ENCODE data around the gene GLIS2. TPM values are rescaled to one million over a fixed set of nuclear protein-coding genes. Genes with fewer than 3 reads are reported as not detected.

GLIS2 gene
- total RNA-seq, 1 experiment from 2014 or later = 2.1 TPM

GRCh38 chr16:4382795-4383357, 67.0 kb downstream of the GLIS2 start:
- Histone ChIP-seq H4K20me1 (ENCODE audit: low read length) (no peaks in the 10 kb centered on the region), H3K4me1 (ENCODE audit: insufficient read depth, low read length) (no peaks in the 10 kb centered on the region), H3K27me3 (ENCODE audit: low read length) (no peaks in the 10 kb centered on the region), H3K9ac (ENCODE audit: low read length) (no peak overlapping the region), H2AFZ (ENCODE audit: low read length) (no peak overlapping the region), H3K79me2 (ENCODE audit: low read length) (no peaks in the 10 kb centered on the region), H3K9me3 (ENCODE audit: low read length) (no peaks in the 10 kb centered on the region), H3K4me2 (ENCODE audit: low read length) (no peak overlapping the region), H3F3A (ENCODE audit: low read length, unreplicated experiment) (no peaks in the 10 kb centered on the region), H3K4me3 (ENCODE audit: low read length) (no peak overlapping the region), H3K36me3 (ENCODE audit: low read depth, low read length) (no peaks in the 10 kb centered on the region), H3K9me2 (replicated peaks; ENCODE audit: low read length) (no peaks in the 10 kb centered on the region), H3K27ac (ENCODE audit: low read length) (no peak overlapping the region)
- ATAC-seq (no peak), DNase-seq (no peak)
- ChIA-PET POLR2A (ENCODE audit: unreplicated experiment) (no interaction called here), CTCF (no interaction called here)
- intact Hi-C loops (cut with micrococcal nuclease) = no loop called here
- no TSS peak for BruUV-seq (replicated peaks)
- TF ChIP-seq CTCF (conservative IDR thresholded peaks at IDR 0.05; ENCODE audit: low read depth, low read length) = no peak
- TF ChIP-seq EZH2phosphoT487 (IDR thresholded peaks at IDR 0.05; ENCODE audit: borderline replicate concordance, low read length) = no peak
- TF ChIP-seq EZH2 (IDR thresholded peaks at IDR 0.05; ENCODE audit: low read length, unreplicated experiment) = no peak

GRCh38 chr16:4383591-4384444, 68.0 kb downstream of the GLIS2 start:
- no peak for TF ChIP-seq CTCF (conservative IDR thresholded peaks at IDR 0.05; ENCODE audit: low read depth, low read length)
- no peak for TF ChIP-seq EZH2 (IDR thresholded peaks at IDR 0.05; ENCODE audit: low read length, unreplicated experiment)
- BruUV-seq (replicated peaks) = no TSS peak
- Histone ChIP-seq H3K9me3 (ENCODE audit: low read length) (no peaks in the 10 kb centered on the region), H3K27me3 (ENCODE audit: low read length) (no peaks in the 10 kb centered on the region), H4K20me1 (ENCODE audit: low read length) (no peaks in the 10 kb centered on the region), H3K79me2 (ENCODE audit: low read length) (no peaks in the 10 kb centered on the region), H3F3A (ENCODE audit: low read length, unreplicated experiment) (no peaks in the 10 kb centered on the region), H3K4me1 (ENCODE audit: insufficient read depth, low read length) (no peaks in the 10 kb centered on the region), H3K36me3 (ENCODE audit: low read depth, low read length) (no peaks in the 10 kb centered on the region), H3K9ac (ENCODE audit: low read length) (no peak overlapping the region), H3K4me2 (ENCODE audit: low read length) (no peak overlapping the region), H3K27ac (ENCODE audit: low read length) (no peak overlapping the region), H3K9me2 (replicated peaks; ENCODE audit: low read length) (no peaks in the 10 kb centered on the region), H3K4me3 (ENCODE audit: low read length) (no peak overlapping the region), H2AFZ (ENCODE audit: low read length) (no peak overlapping the region)
- ATAC-seq = no peak
- ChIA-PET CTCF (no interaction called here), POLR2A (ENCODE audit: unreplicated experiment) (no interaction called here)
- intact Hi-C loops (cut with micrococcal nuclease) = no loop called here
- DNase-seq = no peak

DNA sequence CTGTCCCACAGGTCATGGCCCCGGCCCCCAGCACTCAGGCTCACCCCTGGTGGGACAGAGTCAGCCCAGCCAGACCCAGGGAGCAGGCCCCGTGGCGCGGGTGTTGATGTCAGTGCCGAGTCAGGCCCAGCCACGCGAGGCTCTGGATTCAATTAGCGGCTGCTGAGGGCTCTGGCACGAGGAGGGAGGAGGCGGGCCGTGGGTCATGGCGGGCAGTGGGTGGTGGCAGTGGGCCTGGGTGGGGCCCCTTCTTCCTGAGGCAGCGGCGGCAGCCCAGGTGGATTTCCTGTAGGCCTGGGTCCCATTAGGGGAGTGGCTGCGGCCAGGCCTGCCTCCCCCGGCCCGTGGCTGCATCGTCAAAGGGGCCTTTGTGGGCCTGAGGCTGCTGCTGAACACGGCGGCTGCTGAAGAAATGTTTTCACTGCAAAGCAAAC, 68.7 kb downstream of the GLIS2 start:
- Histone ChIP-seq H3K4me2 (ENCODE audit: low read length) (no peak overlapping the region), H3K36me3 (ENCODE audit: low read depth, low read length) (no peaks in the 10 kb centered on the region), H3K27me3 (ENCODE audit: low read length) (no peaks in the 10 kb centered on the region), H3K4me1 (ENCODE audit: insufficient read depth, low read length) (no peaks in the 10 kb centered on the region), H3K9me3 (ENCODE audit: low read length) (no peaks in the 10 kb centered on the region), H2AFZ (ENCODE audit: low read length) (no peak overlapping the region), H3F3A (ENCODE audit: low read length, unreplicated experiment) (no peaks in the 10 kb centered on the region), H3K27ac (ENCODE audit: low read length) (no peak overlapping the region), H3K4me3 (ENCODE audit: low read length) (no peak overlapping the region), H3K9ac (ENCODE audit: low read length) (no peak overlapping the region), H3K9me2 (replicated peaks; ENCODE audit: low read length) (no peaks in the 10 kb centered on the region), H4K20me1 (ENCODE audit: low read length) (no peaks in the 10 kb centered on the region), H3K79me2 (ENCODE audit: low read length) (no peaks in the 10 kb centered on the region)
- no peak for TF ChIP-seq EZH2phosphoT487 (IDR thresholded peaks at IDR 0.05; ENCODE audit: borderline replicate concordance, low read length)
- no peak for TF ChIP-seq EZH2 (IDR thresholded peaks at IDR 0.05; ENCODE audit: low read length, unreplicated experiment)
- no peak for TF ChIP-seq CTCF (conservative IDR thresholded peaks at IDR 0.05; ENCODE audit: low read depth, low read length)
- DNase-seq (no peak), ATAC-seq (no peak)
- ChIA-PET CTCF (no interaction called here), POLR2A (ENCODE audit: unreplicated experiment) (no interaction called here)
- intact Hi-C loops (cut with micrococcal nuclease) = no loop called here
- BruUV-seq (replicated peaks) = no TSS peak
